GM12892 (cell line): ENCODE results near the gene DHODH.
"Not testable (repeated sequence)": the region's sequence is repeated elsewhere in the genome, so short reads cannot be mapped to it uniquely, and the experiment has no call there.

Source experiments
- DNase-seq: peaks from one replicate; pipeline ENCODE4 v3.0.0; 2011; ENCODE audit not compliant: insufficient read length
- FAIRE-seq: peaks from 2 replicates; lab custom pipeline; 2011; peaks lifted over from hg19 to GRCh38; lab: Jason Lieb, UNC
- POLR2A ChIP-seq: IDR thresholded peaks from 2 replicates; pipeline ENCODE4 v1.6.1; 2011; ENCODE audit warnings: low read depth, low read length, control low read depth
- POLR2AphosphoS5 ChIP-seq: IDR thresholded peaks from 2 replicates; pipeline ENCODE4 v1.6.1; 2011; ENCODE audit warnings: low read depth, low read length, control low read depth
- TAF1 ChIP-seq: IDR thresholded peaks from 2 replicates; pipeline ENCODE4 v1.6.1; 2011; ENCODE audit warnings: low read depth, mild to moderate bottlenecking, control low read depth, low read length, borderline replicate concordance

DHODH gene

DNA sequence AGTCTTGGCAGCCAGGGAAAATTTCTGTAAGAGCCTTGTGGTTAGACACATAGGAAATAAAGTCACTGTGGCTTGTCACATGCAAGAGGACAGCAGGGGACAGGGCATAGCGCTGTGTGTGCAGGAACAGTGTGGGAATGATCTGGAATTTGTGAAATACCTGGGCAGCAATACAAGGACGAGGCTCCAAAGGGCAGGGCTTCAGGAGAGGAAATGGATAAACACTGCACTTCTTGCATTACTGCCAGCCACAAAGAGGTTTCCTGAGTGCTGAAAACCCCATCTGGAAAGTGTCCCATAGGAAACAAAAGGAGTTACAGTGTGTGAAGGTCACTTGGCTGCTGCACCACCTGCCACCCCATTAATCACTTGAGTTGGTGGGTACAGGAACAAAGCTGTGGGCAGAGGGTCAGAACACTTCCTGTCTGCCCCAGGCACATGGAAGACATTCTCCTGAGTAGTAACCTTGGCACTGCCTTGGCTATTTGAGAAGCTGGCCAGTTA is 33.7 kb downstream of the DHODH start:
- TF ChIP-seq POLR2AphosphoS5 (no peak), POLR2A (no peak), TAF1 (no peak)
- DNase-seq: no peak
- FAIRE-seq: no peak

DNA sequence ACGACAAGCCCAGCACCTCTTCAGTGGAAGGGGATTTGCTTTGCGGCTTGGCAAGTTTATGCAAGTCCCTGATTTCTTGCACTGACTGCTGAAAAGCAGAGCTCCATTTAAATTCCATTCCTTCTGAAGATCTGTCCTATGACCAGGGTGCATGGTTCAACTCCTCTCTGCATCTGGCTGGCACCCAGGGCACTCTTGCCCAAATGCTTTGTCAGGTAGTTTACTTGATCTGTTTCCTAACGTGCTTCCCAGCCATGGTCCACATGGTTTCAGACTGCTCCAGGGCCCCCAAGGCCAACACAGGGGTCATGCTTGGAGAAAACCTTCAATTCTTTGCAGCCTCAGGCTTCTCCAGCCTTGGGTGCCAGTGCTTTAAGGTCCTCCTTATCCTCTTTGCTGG is 34.5 kb downstream of the DHODH start:
- FAIRE-seq: no peak
- DNase-seq: no peak
- TF ChIP-seq POLR2A (no peak), POLR2AphosphoS5 (no peak), TAF1 (no peak)

GRCh38 chr16:72043539-72043938 is 35.0 kb downstream of the DHODH start:
- FAIRE-seq: no peak
- TF ChIP-seq TAF1 (no peak), POLR2AphosphoS5 (no peak), POLR2A (no peak)
- DNase-seq: no peak

GRCh38 chr16:72044296-72044695 is 35.8 kb downstream of the DHODH start:
- FAIRE-seq (no peak), DNase-seq (no peak)
- no peak for TF ChIP-seq POLR2A
- TF ChIP-seq TAF1: no peak
- TF ChIP-seq POLR2AphosphoS5: no peak

GRCh38 chr16:72044825-72045359 is 36.3 kb downstream of the DHODH start:
- no peak for FAIRE-seq
- no peak for TF ChIP-seq TAF1
- TF ChIP-seq POLR2A: no peak
- no peak for TF ChIP-seq POLR2AphosphoS5
- no peak for DNase-seq

DNA sequence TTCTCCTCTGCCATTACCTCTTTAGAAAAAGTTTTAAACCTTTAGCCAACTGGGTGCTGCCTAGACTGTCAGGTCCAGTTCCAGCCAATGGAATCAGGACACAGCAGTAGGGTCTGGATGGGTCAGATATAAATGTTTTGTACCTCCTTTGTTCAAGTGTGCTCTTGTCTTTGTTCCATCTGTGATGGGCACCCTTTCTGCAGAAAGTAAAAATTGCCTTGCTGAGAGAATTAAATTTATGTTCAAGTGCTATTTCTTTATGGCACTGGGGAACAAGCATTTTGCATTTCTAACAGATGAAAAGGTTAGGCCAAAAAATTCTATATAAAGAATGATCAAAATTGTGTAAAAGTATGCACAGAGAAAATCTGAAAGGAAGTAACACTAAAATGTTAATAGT is 40.6 kb downstream of the DHODH start:
- DNase-seq: no peak
- FAIRE-seq: no peak
- TF ChIP-seq POLR2A: no peak
- no peak for TF ChIP-seq POLR2AphosphoS5
- no peak for TF ChIP-seq TAF1

DNA sequence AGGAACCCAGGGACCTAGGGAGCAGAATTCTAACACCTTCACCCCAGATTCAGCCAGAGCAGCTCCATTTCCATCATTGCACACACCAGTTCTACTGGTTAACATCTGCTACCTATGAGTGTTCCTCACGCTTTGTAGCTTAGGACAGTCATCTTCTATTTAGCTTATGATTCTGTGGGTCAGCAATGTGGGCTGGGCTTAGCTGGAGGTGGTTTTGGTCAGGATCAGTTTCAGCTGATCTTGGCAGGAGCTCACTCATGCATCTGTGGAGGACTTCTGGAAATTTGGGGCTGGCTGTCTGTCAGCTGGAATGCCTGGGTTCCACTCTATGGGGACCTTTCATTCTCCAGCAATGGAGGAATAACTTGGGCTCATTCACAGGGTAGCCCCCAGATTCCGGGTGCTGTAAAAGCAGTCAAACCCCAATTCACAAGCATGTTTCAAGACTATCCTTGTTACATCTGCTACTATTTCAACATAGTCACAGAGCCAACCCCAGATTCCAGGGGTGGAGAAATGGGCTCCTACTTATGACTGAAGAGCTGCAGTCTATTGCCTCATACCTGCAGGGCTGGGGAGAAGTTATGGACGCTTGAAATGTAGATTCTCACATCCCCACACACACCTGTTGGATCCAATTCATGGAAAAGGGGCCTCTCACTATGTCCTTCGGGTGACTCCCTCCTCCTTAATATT is 42.4 kb downstream of the DHODH start:
- TF ChIP-seq TAF1 (no peak), POLR2A (no peak), POLR2AphosphoS5 (no peak)
- no peak for FAIRE-seq
- DNase-seq: no peak

DNA sequence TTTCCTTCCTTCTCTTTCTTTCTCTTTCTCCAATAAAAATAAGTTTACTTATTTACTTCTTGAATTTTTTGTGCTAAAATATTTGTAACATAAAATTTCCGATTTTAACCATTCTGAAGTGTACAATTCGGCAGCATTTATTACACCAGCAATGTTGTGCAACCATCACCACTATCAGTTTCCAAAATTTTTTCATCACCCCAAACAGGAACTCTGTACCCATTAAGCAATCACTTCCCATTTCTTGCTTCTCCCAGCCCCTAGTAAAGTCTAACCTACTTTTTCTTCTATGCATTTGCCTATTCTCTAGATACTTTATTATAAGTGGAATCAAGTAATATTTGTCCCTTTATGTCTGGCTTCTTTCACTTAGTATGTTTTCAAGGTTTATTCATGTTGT is 43.3 kb downstream of the DHODH start:
- FAIRE-seq: no peak
- TF ChIP-seq TAF1: no peak
- TF ChIP-seq POLR2AphosphoS5: no peak
- no peak for TF ChIP-seq POLR2A
- DNase-seq: no peak

DNA sequence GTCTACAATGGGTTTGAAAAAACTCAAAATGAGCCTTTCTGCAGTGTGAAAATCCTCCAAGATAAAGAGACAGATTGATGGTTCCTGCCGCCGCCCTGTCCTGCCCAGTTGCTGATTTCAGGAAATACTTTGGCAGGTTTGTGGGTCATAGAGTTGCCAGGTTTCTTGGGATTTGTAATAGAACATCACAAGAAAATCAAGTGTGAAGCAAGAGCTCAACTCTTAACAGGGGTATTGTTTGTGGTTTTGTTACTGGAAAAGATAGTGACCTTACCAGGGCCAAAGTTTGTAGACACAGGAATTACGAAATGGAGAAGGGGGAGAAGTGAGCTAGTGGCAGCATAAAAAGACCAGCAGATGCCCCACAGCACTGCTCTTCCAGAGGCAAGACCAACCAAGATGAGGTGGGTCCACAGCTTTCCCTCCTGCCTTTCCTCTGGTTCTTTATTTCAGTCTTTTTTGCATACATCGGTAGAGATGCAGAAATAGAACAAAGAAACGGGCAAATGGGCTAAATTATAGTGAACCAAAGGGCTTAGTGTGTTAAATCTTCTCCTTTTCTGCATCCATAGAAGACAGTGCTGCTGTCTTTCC is 45.8 kb downstream of the DHODH start, which contains the start of gene HP:
HP (plus strand) TSS at position 252 of the 594 bp plus-strand sequence; CDS start at position 400, 148 bp downstream.
- not testable (repeated sequence) for DNase-seq, FAIRE-seq

DNA sequence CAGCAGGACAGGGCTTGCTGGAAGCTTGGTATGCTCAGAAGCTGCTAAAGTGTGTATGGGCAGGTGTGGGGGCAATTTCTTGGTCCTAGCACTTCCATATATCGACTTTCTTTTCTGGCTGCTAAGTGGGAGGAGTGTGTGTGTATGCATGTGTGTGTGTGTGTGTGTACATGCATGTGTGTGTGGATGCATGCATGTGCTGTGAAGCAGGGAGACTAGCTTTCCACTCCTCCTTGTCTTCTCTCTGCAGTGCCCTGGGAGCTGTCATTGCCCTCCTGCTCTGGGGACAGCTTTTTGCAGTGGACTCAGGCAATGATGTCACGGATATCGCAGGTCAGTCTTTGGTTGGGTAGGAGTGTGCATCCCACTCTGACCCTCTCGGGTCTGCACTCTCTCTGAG is 47.4 kb downstream of the DHODH start:
- FAIRE-seq (no peak), DNase-seq (no peak)
- TF ChIP-seq POLR2AphosphoS5 (no peak), TAF1 (no peak), POLR2A (no peak)

DNA sequence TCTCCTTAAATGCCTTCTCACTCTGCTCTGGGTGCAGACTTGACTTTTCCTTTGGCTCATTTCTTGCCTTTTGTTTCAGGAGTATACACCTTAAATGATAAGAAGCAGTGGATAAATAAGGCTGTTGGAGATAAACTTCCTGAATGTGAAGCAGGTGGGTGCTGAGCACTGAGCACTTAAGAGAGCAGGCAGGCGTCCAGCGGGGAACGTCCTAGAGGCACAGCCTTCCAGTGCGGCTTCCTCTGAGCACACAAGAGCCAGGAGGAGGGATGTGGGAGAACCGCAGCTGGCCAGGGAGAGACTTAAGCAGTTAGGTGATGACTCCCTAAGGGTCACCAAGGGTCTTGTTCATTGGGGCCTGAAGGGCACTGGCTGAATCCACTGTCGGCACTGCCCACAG is 48.8 kb downstream of the DHODH start:
- not testable (repeated sequence) for FAIRE-seq, DNase-seq

DNA sequence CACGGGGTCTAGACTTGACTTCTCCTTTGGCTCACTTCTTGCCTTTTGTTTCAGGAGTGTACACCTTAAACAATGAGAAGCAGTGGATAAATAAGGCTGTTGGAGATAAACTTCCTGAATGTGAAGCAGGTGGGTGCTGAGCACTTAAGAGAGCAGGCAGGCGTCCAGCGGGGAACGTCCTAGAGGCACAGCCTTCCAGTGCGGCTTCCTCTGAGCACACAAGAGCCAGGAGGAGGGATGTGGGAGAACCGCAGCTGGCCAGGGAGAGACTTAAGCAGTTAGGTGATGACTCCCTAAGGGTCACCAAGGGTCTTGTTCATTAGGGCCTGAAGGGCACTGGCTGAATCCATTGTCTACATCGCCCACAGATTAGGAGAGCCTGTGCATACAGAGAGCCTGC is 50.5 kb downstream of the DHODH start:
- FAIRE-seq, DNase-seq: not testable (repeated sequence)
